Measurements from ENCODE around the gene LIMA1.

The LIMA1 gene

GRCh38 chr12:50232206-50232605, 51.1 kb downstream of the LIMA1 start:
- Histone ChIP-seq H3K27ac (ENCODE audit: low read depth, low read length) (no peak overlapping the region), H4K20me1 (ENCODE audit: low read depth, low read length) (no peaks in the 10 kb centered on the region), H3K4me3 (ENCODE audit: insufficient read depth, low read length, poor library complexity, severe bottlenecking) (no peak overlapping the region), H3K9me3 (ENCODE audit: insufficient read depth, low read length) (no peaks in the 10 kb centered on the region), H3F3A (ENCODE audit: insufficient read depth) (no peaks in the 10 kb centered on the region), H3K4me2 (ENCODE audit: low read depth, low read length, poor library complexity, severe bottlenecking) (no peak overlapping the region), H3K9me2 (replicated peaks; ENCODE audit: insufficient read depth, low read length) (no peaks in the 10 kb centered on the region), H3K27me3 (ENCODE audit: low read length) (no peaks in the 10 kb centered on the region), H3K9ac (ENCODE audit: low read length) (no peak overlapping the region), H2AFZ (ENCODE audit: low read depth, low read length, severe bottlenecking) (no peak overlapping the region), H3K79me2 (ENCODE audit: insufficient read depth, low read length) (no peaks in the 10 kb centered on the region), H3K36me3 (ENCODE audit: low read length) (no peaks in the 10 kb centered on the region)
- TF ChIP-seq EZH2phosphoT487 (conservative IDR thresholded peaks at IDR 0.05; ENCODE audit: low read length) = no peak
- TF ChIP-seq CTCF (IDR thresholded peaks at IDR 0.05; ENCODE audit: insufficient read depth, low read length, poor library complexity, severe bottlenecking) = no peak

GRCh38 chr12:50231346-50231745, 52.0 kb downstream of the LIMA1 start:
- no peaks in the 10 kb centered on the region for H3F3A ChIP-seq (ENCODE audit: insufficient read depth)
- no peaks in the 10 kb centered on the region for H3K9me3 ChIP-seq (ENCODE audit: insufficient read depth, low read length)
- no peak overlapping the region for H2AFZ ChIP-seq (ENCODE audit: low read depth, low read length, severe bottlenecking)
- TF ChIP-seq CTCF (IDR thresholded peaks at IDR 0.05; ENCODE audit: insufficient read depth, low read length, poor library complexity, severe bottlenecking) = no peak
- no peaks in the 10 kb centered on the region for H4K20me1 ChIP-seq (ENCODE audit: low read depth, low read length)
- no peaks in the 10 kb centered on the region for H3K36me3 ChIP-seq (ENCODE audit: low read length)
- no peaks in the 10 kb centered on the region for H3K27me3 ChIP-seq (ENCODE audit: low read length)
- H3K9ac ChIP-seq (ENCODE audit: low read length) = no peak overlapping the region
- H3K4me2 ChIP-seq (ENCODE audit: low read depth, low read length, poor library complexity, severe bottlenecking) = no peak overlapping the region
- H3K4me3 ChIP-seq (ENCODE audit: insufficient read depth, low read length, poor library complexity, severe bottlenecking) = no peak overlapping the region
- no peaks in the 10 kb centered on the region for H3K9me2 ChIP-seq (replicated peaks; ENCODE audit: insufficient read depth, low read length)
- H3K79me2 ChIP-seq (ENCODE audit: insufficient read depth, low read length) = no peaks in the 10 kb centered on the region
- H3K27ac ChIP-seq (ENCODE audit: low read depth, low read length) = no peak overlapping the region

- Histone ChIP-seq H3K9me3 (ENCODE audit: insufficient read depth, low read length) (no peaks in the 10 kb centered on the region), H3K4me2 (ENCODE audit: low read depth, low read length, poor library complexity, severe bottlenecking) (no peak overlapping the region), H3K27me3 (ENCODE audit: low read length) (no peaks in the 10 kb centered on the region), H3F3A (ENCODE audit: insufficient read depth) (no peaks in the 10 kb centered on the region), H3K4me3 (ENCODE audit: insufficient read depth, low read length, poor library complexity, severe bottlenecking) (no peak overlapping the region), H3K36me3 (ENCODE audit: low read length) (no peaks in the 10 kb centered on the region), H3K27ac (ENCODE audit: low read depth, low read length) (no peak overlapping the region), H4K20me1 (ENCODE audit: low read depth, low read length) (no peaks in the 10 kb centered on the region), H3K9me2 (replicated peaks; ENCODE audit: insufficient read depth, low read length) (no peaks in the 10 kb centered on the region), H2AFZ (ENCODE audit: low read depth, low read length, severe bottlenecking) (no peak overlapping the region), H3K9ac (ENCODE audit: low read length) (no peak overlapping the region), H3K79me2 (ENCODE audit: insufficient read depth, low read length) (no peaks in the 10 kb centered on the region)
- TF ChIP-seq EZH2phosphoT487 (conservative IDR thresholded peaks at IDR 0.05; ENCODE audit: low read length) = no peak
- TF ChIP-seq CTCF (IDR thresholded peaks at IDR 0.05; ENCODE audit: insufficient read depth, low read length, poor library complexity, severe bottlenecking) = no peak
Observed at GRCh38 chr12:50230217-50230616, 53.1 kb downstream of the LIMA1 start.
